Ecto neural progenitor cell (in vitro differentiated cells): ENCODE results near the gene LRRC17.

Experiments
- DNase-seq: peaks from one replicate; pipeline ENCODE4 v3.0.0-alpha.2; 2018; ENCODE audit warnings: low spot score

The LRRC17 gene

GRCh38 chr7:102912742-102913141 is at the start of gene LRRC17:
Gene LRRC17 (plus strand): TSS chr7:102913000. CDS start chr7:102933914, 20,914 bp downstream.
- peak; percentile 53 for DNase-seq

GRCh38 chr7:102864958-102865357 is 47.8 kb upstream of the LRRC17 start:
- no peak for DNase-seq

- DNase-seq, result no peak
Observed at GRCh38 chr7:102866535-102867215, 46.1 kb upstream of the LRRC17 start.

- DNase-seq, result no peak
Observed at GRCh38 chr7:102869195-102869594, 43.6 kb upstream of the LRRC17 start.

- no peak for DNase-seq
Observed at GRCh38 chr7:102872460-102872859, 40.3 kb upstream of the LRRC17 start.

GRCh38 chr7:102873470-102874165 is 39.2 kb upstream of the LRRC17 start:
- DNase-seq, result no peak

- no peak for DNase-seq
Observed at GRCh38 chr7:102874166-102874829, 38.5 kb upstream of the LRRC17 start.

- no peak for DNase-seq
Observed at GRCh38 chr7:102874966-102875365, 37.8 kb upstream of the LRRC17 start.

GRCh38 chr7:102875700-102876295 is 37.0 kb upstream of the LRRC17 start:
- DNase-seq, result no peak

- no peak for DNase-seq
Observed at GRCh38 chr7:102883098-102883860, 29.5 kb upstream of the LRRC17 start.

GRCh38 chr7:102888561-102889233 is 24.1 kb upstream of the LRRC17 start:
- no peak for DNase-seq

GRCh38 chr7:102889851-102890250 is 22.9 kb upstream of the LRRC17 start:
- no peak for DNase-seq

GRCh38 chr7:102890292-102890970 is 22.4 kb upstream of the LRRC17 start:
- DNase-seq, result no peak

GRCh38 chr7:102890971-102891692 is 21.7 kb upstream of the LRRC17 start:
- DNase-seq, result no peak

- no peak for DNase-seq
Observed at GRCh38 chr7:102891693-102892261, 21.0 kb upstream of the LRRC17 start.

GRCh38 chr7:102892631-102893278 is 20.0 kb upstream of the LRRC17 start:
- DNase-seq, result no peak

GRCh38 chr7:102895602-102896001 is 17.2 kb upstream of the LRRC17 start:
- DNase-seq, result no peak

GRCh38 chr7:102896585-102896984 is 16.2 kb upstream of the LRRC17 start:
- DNase-seq, result no peak

- DNase-seq, result no peak
Observed at GRCh38 chr7:102897211-102897631, 15.6 kb upstream of the LRRC17 start.
